HCT116 (cell line): ENCODE results near the gene TIMM50.

ENCODE experiments used
- CEBPB ChIP-seq: IDR thresholded peaks from 2 replicates; pipeline ENCODE4 v1.6.1; 2012; ENCODE audit warnings: low read depth
- EZH2 ChIP-seq: fragments of 200-600 bp; sonication (generic); IDR thresholded peaks from 2 replicates; pipeline ENCODE4 v1.6.1; 2017; ENCODE audit warnings: antibody characterized with exemption, mixed run types
- EZH2phosphoT487 ChIP-seq: fragments of 200-600 bp; IDR thresholded peaks from 2 replicates; pipeline ENCODE4 v1.6.1; 2018; ENCODE audit warnings: antibody characterized with exemption, borderline replicate concordance
- POLR2A ChIP-seq: IDR thresholded peaks from 2 replicates; pipeline ENCODE4 v1.7.0; 2011; ENCODE audit warnings: borderline replicate concordance; ENCODE audit not compliant: insufficient read depth, insufficient read length; ENCODE audit errors: extremely low read depth
- POLR2AphosphoS5 ChIP-seq: IDR thresholded peaks from 2 replicates; pipeline ENCODE4 v1.6.1; 2011; ENCODE audit warnings: mild to moderate bottlenecking, low read depth, low read length, moderate library complexity
- SIN3A ChIP-seq: IDR thresholded peaks from 2 replicates; pipeline ENCODE4 v1.6.1; 2012; ENCODE audit warnings: low read depth
- TCF7L2 ChIP-seq: IDR thresholded peaks from 2 replicates; pipeline ENCODE4 v1.7.0; 2011; ENCODE audit warnings: borderline replicate concordance, inconsistent platforms; ENCODE audit not compliant: insufficient read depth, insufficient read length; ENCODE audit errors: extremely low read depth
- ZNF274 ChIP-seq: fragments of 200-500 bp; sonication (Bioruptor generic); IDR thresholded peaks from 2 replicates; pipeline ENCODE4 v1.6.1; 2014; ENCODE audit warnings: mild to moderate bottlenecking, low read depth, low read length, inconsistent platforms
- TF ChIP-seq, protein P1 (sequence below), 3 experiments: fragments of 200-600 bp in 1 of 3; sonication (generic) in 1 of 3; IDR thresholded peaks in 2 of 3; conservative IDR thresholded peaks in 1 of 3; 2 replicates each; pipeline ENCODE4 v1.5.1; 2012 to 2017; ENCODE audit warnings: low read depth in 2 of 3, low read length in 2 of 3, antibody characterized with exemption in 1 of 3, borderline replicate concordance in 1 of 3, control low read depth in 1 of 3, mild to moderate bottlenecking in 1 of 3, mixed read lengths in 1 of 3, mixed run types in 1 of 3, moderate library complexity in 1 of 3; ENCODE audit not compliant: insufficient read depth in 1 of 3
- TF ChIP-seq, protein P2 (sequence below): IDR thresholded peaks from 2 replicates; pipeline ENCODE4 v1.6.1; 2012
- TF ChIP-seq, protein P3 (sequence below): IDR thresholded peaks from 2 replicates; pipeline ENCODE4 v1.6.1; 2012; ENCODE audit warnings: low read depth

DNA sequence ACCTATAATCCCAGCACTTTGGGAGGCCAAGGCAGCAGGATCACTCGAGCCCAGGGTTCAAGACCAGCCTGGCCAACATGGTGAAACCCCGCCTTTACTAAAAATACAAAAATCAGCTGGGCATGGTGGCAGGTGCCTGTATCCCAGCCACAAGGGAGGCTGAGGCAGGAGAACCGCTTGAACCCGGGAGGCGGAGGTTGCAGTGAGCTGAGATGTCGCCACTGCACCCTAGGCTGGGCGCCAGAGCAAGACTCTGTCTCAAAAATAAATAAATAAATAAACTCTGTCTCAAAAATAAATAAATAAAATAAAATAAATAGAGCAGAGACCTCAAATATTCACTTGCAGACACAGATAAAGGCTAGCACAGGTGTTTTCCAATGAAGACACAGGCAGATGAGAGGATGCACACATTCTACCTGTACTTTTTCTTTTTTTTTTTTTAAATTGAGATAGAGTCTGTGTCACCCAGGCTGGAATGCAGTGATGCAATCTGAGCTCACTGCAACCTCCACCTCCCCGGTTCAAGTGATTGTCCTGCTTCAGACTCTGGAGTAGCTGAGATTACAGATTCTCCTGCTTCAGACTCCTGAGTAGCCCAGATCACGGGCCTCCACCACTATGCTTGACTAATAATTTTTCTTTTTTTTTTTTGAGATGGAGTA is 42.2 kb upstream of the TIMM50 start:
- no peak for TF ChIP-seq POLR2A
- TF ChIP-seq ZNF274: no peak
- TF ChIP-seq EZH2: no peak
- TF ChIP-seq, protein P1, sequence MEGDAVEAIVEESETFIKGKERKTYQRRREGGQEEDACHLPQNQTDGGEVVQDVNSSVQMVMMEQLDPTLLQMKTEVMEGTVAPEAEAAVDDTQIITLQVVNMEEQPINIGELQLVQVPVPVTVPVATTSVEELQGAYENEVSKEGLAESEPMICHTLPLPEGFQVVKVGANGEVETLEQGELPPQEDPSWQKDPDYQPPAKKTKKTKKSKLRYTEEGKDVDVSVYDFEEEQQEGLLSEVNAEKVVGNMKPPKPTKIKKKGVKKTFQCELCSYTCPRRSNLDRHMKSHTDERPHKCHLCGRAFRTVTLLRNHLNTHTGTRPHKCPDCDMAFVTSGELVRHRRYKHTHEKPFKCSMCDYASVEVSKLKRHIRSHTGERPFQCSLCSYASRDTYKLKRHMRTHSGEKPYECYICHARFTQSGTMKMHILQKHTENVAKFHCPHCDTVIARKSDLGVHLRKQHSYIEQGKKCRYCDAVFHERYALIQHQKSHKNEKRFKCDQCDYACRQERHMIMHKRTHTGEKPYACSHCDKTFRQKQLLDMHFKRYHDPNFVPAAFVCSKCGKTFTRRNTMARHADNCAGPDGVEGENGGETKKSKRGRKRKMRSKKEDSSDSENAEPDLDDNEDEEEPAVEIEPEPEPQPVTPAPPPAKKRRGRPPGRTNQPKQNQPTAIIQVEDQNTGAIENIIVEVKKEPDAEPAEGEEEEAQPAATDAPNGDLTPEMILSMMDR (IDR thresholded peaks at IDR 0.05 in 2 of 3, conservative IDR thresholded peaks at IDR 0.05 in 1 of 3; ENCODE audit: borderline replicate concordance in 1 of 3, insufficient read depth in 1 of 3, low read depth in 2 of 3, low read length in 2 of 3): no peak
- TF ChIP-seq CEBPB: peak; percentile 58
- TF ChIP-seq, protein P2, sequence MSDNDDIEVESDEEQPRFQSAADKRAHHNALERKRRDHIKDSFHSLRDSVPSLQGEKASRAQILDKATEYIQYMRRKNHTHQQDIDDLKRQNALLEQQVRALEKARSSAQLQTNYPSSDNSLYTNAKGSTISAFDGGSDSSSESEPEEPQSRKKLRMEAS: no peak
- no peak for TF ChIP-seq POLR2AphosphoS5
- TF ChIP-seq EZH2phosphoT487: no peak
- no peak for TF ChIP-seq SIN3A
- TF ChIP-seq, protein P3, sequence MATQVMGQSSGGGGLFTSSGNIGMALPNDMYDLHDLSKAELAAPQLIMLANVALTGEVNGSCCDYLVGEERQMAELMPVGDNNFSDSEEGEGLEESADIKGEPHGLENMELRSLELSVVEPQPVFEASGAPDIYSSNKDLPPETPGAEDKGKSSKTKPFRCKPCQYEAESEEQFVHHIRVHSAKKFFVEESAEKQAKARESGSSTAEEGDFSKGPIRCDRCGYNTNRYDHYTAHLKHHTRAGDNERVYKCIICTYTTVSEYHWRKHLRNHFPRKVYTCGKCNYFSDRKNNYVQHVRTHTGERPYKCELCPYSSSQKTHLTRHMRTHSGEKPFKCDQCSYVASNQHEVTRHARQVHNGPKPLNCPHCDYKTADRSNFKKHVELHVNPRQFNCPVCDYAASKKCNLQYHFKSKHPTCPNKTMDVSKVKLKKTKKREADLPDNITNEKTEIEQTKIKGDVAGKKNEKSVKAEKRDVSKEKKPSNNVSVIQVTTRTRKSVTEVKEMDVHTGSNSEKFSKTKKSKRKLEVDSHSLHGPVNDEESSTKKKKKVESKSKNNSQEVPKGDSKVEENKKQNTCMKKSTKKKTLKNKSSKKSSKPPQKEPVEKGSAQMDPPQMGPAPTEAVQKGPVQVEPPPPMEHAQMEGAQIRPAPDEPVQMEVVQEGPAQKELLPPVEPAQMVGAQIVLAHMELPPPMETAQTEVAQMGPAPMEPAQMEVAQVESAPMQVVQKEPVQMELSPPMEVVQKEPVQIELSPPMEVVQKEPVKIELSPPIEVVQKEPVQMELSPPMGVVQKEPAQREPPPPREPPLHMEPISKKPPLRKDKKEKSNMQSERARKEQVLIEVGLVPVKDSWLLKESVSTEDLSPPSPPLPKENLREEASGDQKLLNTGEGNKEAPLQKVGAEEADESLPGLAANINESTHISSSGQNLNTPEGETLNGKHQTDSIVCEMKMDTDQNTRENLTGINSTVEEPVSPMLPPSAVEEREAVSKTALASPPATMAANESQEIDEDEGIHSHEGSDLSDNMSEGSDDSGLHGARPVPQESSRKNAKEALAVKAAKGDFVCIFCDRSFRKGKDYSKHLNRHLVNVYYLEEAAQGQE: no peak
- no peak for TF ChIP-seq TCF7L2
